Measurements from ENCODE around the gene TAS2R30. TPM values are rescaled to one million over a fixed set of nuclear protein-coding genes. Genes with fewer than 3 reads are reported as not detected.
A peak's percentile ranks its signal among the peaks of the same experiment; 100 is the strongest.

TAS2R30 gene, protein sequence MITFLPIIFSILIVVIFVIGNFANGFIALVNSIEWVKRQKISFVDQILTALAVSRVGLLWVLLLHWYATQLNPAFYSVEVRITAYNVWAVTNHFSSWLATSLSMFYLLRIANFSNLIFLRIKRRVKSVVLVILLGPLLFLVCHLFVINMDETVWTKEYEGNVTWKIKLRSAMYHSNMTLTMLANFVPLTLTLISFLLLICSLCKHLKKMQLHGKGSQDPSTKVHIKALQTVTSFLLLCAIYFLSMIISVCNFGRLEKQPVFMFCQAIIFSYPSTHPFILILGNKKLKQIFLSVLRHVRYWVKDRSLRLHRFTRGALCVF
- total RNA-seq, result 1 to 10 TPM in 1 of 2 experiments, under 1 TPM in 1; 0.87 to 1.4 TPM

- Mint-ChIP-seq H3K4me1 (peaks cover 38% of the 10 kb centered on the region), H3K36me3 (ENCODE audit: low read depth) (peaks cover 26% of the 10 kb centered on the region), H3K27me3 (no peaks in the 10 kb centered on the region), H3K4me3 (no peak within 1 kb of the TSS), H3K9me3 (ENCODE audit: low read depth) (no peaks in the 10 kb centered on the region), H3K27ac (no peak within 1 kb of the TSS)
- ChIA-PET POLR2A (no interaction called here), CTCF (interaction anchor here (1.0 kb wide), 1 partner anchor 22 kb away, joined by 3 read pairs; no protein-coding TSS in a partner anchor)
- no peak for DNase-seq
- intact Hi-C loops (cut with DNase I, micrococcal nuclease), result no loop called here
- peak; percentile 33 for ATAC-seq
These were observed at the start of gene TAS2R30 for GRCh38 chr12:11134305-11134704. Gene TAS2R30, minus strand, starts transcription at chr12:11134644. Its CDS starts 400 bp downstream, at chr12:11134244.

- intact Hi-C loops (cut with DNase I, micrococcal nuclease), result no loop called here
- DNase-seq, result no peak
- peaks cover 15% of the 10 kb centered on the region for H3K4me1 Mint-ChIP-seq
- no peaks in the 10 kb centered on the region for H3K9me3 Mint-ChIP-seq (ENCODE audit: low read depth)
- H3K27ac Mint-ChIP-seq, result peak overlapping the region; percentile 10
- H3K4me3 Mint-ChIP-seq, result no peak overlapping the region
- H3K36me3 Mint-ChIP-seq (ENCODE audit: low read depth), result no peaks in the 10 kb centered on the region
- CTCF ChIA-PET, result interaction anchor here (0.6 kb wide), 1 partner anchor 818 kb away, joined by 4 read pairs; no protein-coding TSS in a partner anchor
- POLR2A ChIA-PET, result no interaction called here
- no peaks in the 10 kb centered on the region for H3K27me3 Mint-ChIP-seq
- ATAC-seq, result peak; percentile 51
These were observed 48.6 kb upstream of the TAS2R30 start for GRCh38 chr12:11183011-11183410.

DNA sequence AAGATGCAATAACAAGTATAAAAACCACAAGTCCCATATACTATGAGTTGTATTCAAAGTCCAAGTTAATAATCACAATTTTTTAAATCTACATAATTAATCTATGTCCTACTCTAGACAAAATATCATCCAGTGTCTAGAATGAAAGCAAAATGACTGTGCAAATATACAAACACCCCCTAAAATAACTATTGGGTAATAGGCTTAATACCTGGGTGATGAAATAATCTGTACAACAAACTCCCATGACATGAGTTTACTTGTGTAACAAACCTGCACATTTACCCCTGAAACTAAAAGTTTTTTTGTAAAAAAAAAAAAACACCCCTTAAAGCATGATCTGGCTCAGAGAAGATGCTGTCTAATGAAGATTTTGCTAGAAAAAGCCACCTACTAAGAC is 48.1 kb upstream of the TAS2R30 start:
- ChIA-PET POLR2A (no interaction called here), CTCF (no interaction called here)
- intact Hi-C loops (cut with DNase I, micrococcal nuclease), result no loop called here
- no peaks in the 10 kb centered on the region for H3K9me3 Mint-ChIP-seq (ENCODE audit: low read depth)
- no peak overlapping the region for H3K4me3 Mint-ChIP-seq
- no peaks in the 10 kb centered on the region for H3K27me3 Mint-ChIP-seq
- H3K36me3 Mint-ChIP-seq (ENCODE audit: low read depth), result no peaks in the 10 kb centered on the region
- DNase-seq (no peak), ATAC-seq (no peak)
- H3K4me1 Mint-ChIP-seq, result peaks cover 15% of the 10 kb centered on the region
- H3K27ac Mint-ChIP-seq, result peak overlapping the region; percentile 10

- ATAC-seq (no peak), DNase-seq (no peak)
- H3K27me3 Mint-ChIP-seq, result no peaks in the 10 kb centered on the region
- no peak overlapping the region for H3K27ac Mint-ChIP-seq
- ChIA-PET POLR2A (no interaction called here), CTCF (no interaction called here)
- intact Hi-C loops (cut with DNase I, micrococcal nuclease), result loop anchor here in 1 of 2 experiments (10.0 kb wide), 1 partner anchor 963 kb away; the partner anchor contains the start of gene GABARAPL1
- no peaks in the 10 kb centered on the region for H3K9me3 Mint-ChIP-seq (ENCODE audit: low read depth)
- no peak overlapping the region for H3K4me3 Mint-ChIP-seq
- H3K36me3 Mint-ChIP-seq (ENCODE audit: low read depth), result peaks cover 14% of the 10 kb centered on the region
- peaks cover 17% of the 10 kb centered on the region for H3K4me1 Mint-ChIP-seq
These were observed 43.8 kb upstream of the TAS2R30 start for GRCh38 chr12:11178250-11178649.

DNA sequence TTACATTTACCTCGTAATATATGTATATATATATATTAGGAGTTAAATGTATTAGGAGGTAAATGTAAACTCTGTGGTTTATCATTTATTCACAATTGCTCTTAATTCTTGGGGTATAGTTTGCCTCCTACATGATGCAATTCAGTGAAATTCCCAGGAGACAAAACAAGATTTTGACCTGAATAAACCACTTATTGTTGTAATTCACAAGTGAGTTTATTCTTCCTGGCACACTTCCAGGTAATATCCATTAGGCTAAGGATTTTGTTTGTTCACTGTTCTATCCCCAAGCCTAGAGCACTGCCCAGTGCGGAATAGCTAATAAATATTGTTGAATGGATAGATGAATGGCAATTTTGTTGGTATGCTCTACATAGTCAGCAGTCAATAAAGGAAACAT is 39.6 kb upstream of the TAS2R30 start:
- intact Hi-C loops (cut with DNase I, micrococcal nuclease), result loop anchor here in 1 of 2 experiments (5.0 to 10.0 kb wide), 2 partner anchors 562 to 959 kb away; partner anchors contain the start of genes GABARAPL1 and MAGOHB
- Mint-ChIP-seq H3K9me3 (ENCODE audit: low read depth) (no peaks in the 10 kb centered on the region), H3K36me3 (ENCODE audit: low read depth) (peaks cover 43% of the 10 kb centered on the region), H3K4me1 (peaks cover 30% of the 10 kb centered on the region), H3K27ac (no peak overlapping the region), H3K4me3 (no peak overlapping the region), H3K27me3 (no peaks in the 10 kb centered on the region)
- ChIA-PET POLR2A (no interaction called here), CTCF (interaction anchor here (0.6 to 1.8 kb wide), 4 partner anchors 10 to 450 kb away, joined by 3 to 5 read pairs (median 4); no protein-coding TSS in a partner anchor)
- DNase-seq (no peak), ATAC-seq (no peak)

- Mint-ChIP-seq H3K27ac (peak overlapping the region; percentile 97), H3K4me1 (peaks cover 47% of the 10 kb centered on the region), H3K36me3 (ENCODE audit: low read depth) (peaks cover 59% of the 10 kb centered on the region), H3K4me3 (peak overlapping the region; percentile 90), H3K27me3 (no peaks in the 10 kb centered on the region), H3K9me3 (ENCODE audit: low read depth) (no peaks in the 10 kb centered on the region)
- intact Hi-C loops (cut with DNase I, micrococcal nuclease), result loop anchor here (1.0 to 10.0 kb wide), 7 partner anchors 87 to 957 kb away; partner anchors contain the start of genes MAGOHB (in 2 of the 2) and GABARAPL1 (in 1 of the 2)
- ChIA-PET CTCF (interaction anchor here (0.6 to 1.7 kb wide), 13 partner anchors 8 to 466 kb away, joined by 3 to 6 read pairs (median 3); no protein-coding TSS in a partner anchor), POLR2A (interaction anchor here (0.7 to 1.1 kb wide), 3 partner anchors 9 to 450 kb away, joined by 3 to 4 read pairs (median 4); partner anchors contain the start of gene YBX3)
- no peak for DNase-seq
- no peak for ATAC-seq
These were observed 37.7 kb upstream of the TAS2R30 start for GRCh38 chr12:11171969-11172675.

GRCh38 chr12:11171145-11171968 is 36.9 kb upstream of the TAS2R30 start, which contains the start of gene SMIM10L1:
Gene SMIM10L1, plus strand, starts transcription at chr12:11171194. Its CDS starts 163 bp downstream, at chr12:11171357.
- POLR2A ChIA-PET, result interaction anchor here (0.6 to 1.1 kb wide), 6 partner anchors 9 to 1411 kb away, joined by 3 to 4 read pairs (median 4); partner anchors contain the start of genes CD69 and YBX3
- Mint-ChIP-seq H3K4me1 (peaks cover 51% of the 10 kb centered on the region), H3K4me3 (peak within 1 kb of the TSS; percentile 90), H3K27ac (peak within 1 kb of the TSS; percentile 97), H3K27me3 (no peaks in the 10 kb centered on the region), H3K9me3 (ENCODE audit: low read depth) (no peaks in the 10 kb centered on the region), H3K36me3 (ENCODE audit: low read depth) (peaks cover 63% of the 10 kb centered on the region)
- ATAC-seq, result peak; percentile 97
- intact Hi-C loops (cut with DNase I, micrococcal nuclease), result loop anchor here (1.0 to 10.0 kb wide), 7 partner anchors 86 to 957 kb away; partner anchors contain the start of genes MAGOHB (in 2 of the 2) and GABARAPL1 (in 1 of the 2)
- CTCF ChIA-PET, result interaction anchor here (0.6 to 1.7 kb wide), 12 partner anchors 8 to 1527 kb away, joined by 3 to 6 read pairs (median 3); no protein-coding TSS in a partner anchor
- peak; percentile 95 for DNase-seq

DNA sequence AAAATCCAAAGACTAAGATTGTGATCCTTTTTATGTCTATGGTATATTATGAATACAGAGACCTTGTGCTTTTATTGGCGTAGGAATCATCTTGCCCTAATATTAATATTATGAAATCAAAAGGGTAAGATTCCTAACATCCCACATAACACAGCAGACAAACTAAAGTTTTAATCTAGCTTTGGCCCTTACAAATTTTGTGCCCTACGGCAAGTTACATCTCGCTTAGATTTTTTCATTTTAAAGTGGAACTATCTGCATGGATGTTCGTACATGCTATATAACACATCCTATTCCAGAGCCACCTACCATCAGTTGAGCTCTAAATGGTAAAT is 36.3 kb upstream of the TAS2R30 start:
- Mint-ChIP-seq H3K36me3 (ENCODE audit: low read depth) (peaks cover 63% of the 10 kb centered on the region), H3K4me1 (peaks cover 57% of the 10 kb centered on the region), H3K4me3 (peak overlapping the region; percentile 90), H3K27me3 (no peaks in the 10 kb centered on the region), H3K9me3 (ENCODE audit: low read depth) (no peaks in the 10 kb centered on the region), H3K27ac (peak overlapping the region; percentile 97)
- intact Hi-C loops (cut with DNase I, micrococcal nuclease), result loop anchor here (1.0 to 10.0 kb wide), 7 partner anchors 85 to 956 kb away; partner anchors contain the start of genes MAGOHB (in 2 of the 2) and GABARAPL1 (in 1 of the 2)
- POLR2A ChIA-PET, result interaction anchor here (0.6 to 1.1 kb wide), 4 partner anchors 15 to 1410 kb away, joined by 3 to 4 read pairs (median 4); partner anchors contain the start of genes CD69 and YBX3
- ATAC-seq (no peak), DNase-seq (no peak)
- CTCF ChIA-PET, result interaction anchor here (0.6 to 1.7 kb wide), 8 partner anchors 12 to 1527 kb away, joined by 3 to 6 read pairs (median 4); no protein-coding TSS in a partner anchor

- Mint-ChIP-seq H3K4me1 (peaks cover 71% of the 10 kb centered on the region), H3K4me3 (no peak overlapping the region), H3K36me3 (ENCODE audit: low read depth) (peaks cover 61% of the 10 kb centered on the region), H3K27ac (no peak overlapping the region), H3K9me3 (ENCODE audit: low read depth) (no peaks in the 10 kb centered on the region), H3K27me3 (no peaks in the 10 kb centered on the region)
- CTCF ChIA-PET, result interaction anchor here (1.0 kb wide), 1 partner anchor 11 kb away, joined by 3 read pairs; no protein-coding TSS in a partner anchor
- intact Hi-C loops (cut with DNase I, micrococcal nuclease), result no loop called here
- no peak for DNase-seq
- POLR2A ChIA-PET, result no interaction called here
- ATAC-seq, result no peak
These were observed 31.9 kb upstream of the TAS2R30 start for GRCh38 chr12:11166300-11166699.

DNA sequence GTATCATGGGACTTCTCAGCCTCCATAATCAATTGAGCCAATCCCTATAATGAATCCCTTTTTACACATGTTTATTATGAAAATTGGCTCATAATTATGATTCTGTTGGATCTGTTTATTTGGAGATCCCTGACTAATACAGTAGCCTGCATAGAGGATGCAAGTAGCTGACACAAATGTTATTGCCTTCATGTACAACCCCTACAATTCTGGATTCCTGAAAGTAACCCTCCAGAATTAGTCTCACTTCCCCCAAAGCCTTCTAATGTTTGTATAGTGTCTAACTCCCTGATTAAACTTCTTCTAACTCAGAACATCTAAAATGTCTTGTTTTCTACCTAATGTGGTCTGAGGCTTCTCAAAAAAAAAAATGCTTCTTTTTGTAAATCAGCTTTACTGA is 29.9 kb upstream of the TAS2R30 start:
- ChIA-PET POLR2A (no interaction called here), CTCF (no interaction called here)
- intact Hi-C loops (cut with DNase I, micrococcal nuclease), result no loop called here
- Mint-ChIP-seq H3K27ac (no peak overlapping the region), H3K9me3 (ENCODE audit: low read depth) (no peaks in the 10 kb centered on the region), H3K27me3 (no peaks in the 10 kb centered on the region), H3K4me3 (no peak overlapping the region), H3K4me1 (peaks cover 71% of the 10 kb centered on the region), H3K36me3 (ENCODE audit: low read depth) (peaks cover 63% of the 10 kb centered on the region)
- no peak for DNase-seq
- ATAC-seq, result no peak

Data from activated CD4-positive, alpha-beta T cell treated with anti-CD3 and anti-CD28 coated beads for 36 hours (primary cell).